Central memory CD8-positive, alpha-beta T cell (primary cell): Measurements from ENCODE around the gene BBOF1.
"Not testable (repeated sequence)": the region's sequence is repeated elsewhere in the genome, so short reads cannot be mapped to it uniquely, and the experiment has no call there.

ENCODE experiments used
- ATAC-seq: fragments of 150-1000 bp; cut with Tn5 transposase; replicated peaks from 2 replicates; pipeline ENCODE4 v1.10.0; 2022; ENCODE audit warnings: mild to moderate bottlenecking, moderate FRiP score, moderate number of reproducible peaks; ENCODE audit not compliant: poor library complexity, severe bottlenecking; ENCODE audit errors: extremely low read depth
- DNase-seq, 2 donors: peaks; one replicate each; pipeline ENCODE4 v3.0.0; 2021; ENCODE audit warnings: low spot score in 2 of 2
- H3K27ac Mint-ChIP-seq: one replicate; pipeline ENCODE4 v1.8.0; 2022; ENCODE audit warnings: low read depth, mild to moderate bottlenecking, moderate library complexity, mixed read lengths
- H3K27me3 Mint-ChIP-seq: one replicate; pipeline ENCODE4 v1.8.0; 2022; ENCODE audit warnings: mixed read lengths
- H3K36me3 Mint-ChIP-seq: one replicate; pipeline ENCODE4 v1.8.0; 2022; ENCODE audit warnings: mild to moderate bottlenecking, moderate library complexity, mixed read lengths; ENCODE audit not compliant: insufficient read depth
- H3K4me1 Mint-ChIP-seq: one replicate; pipeline ENCODE4 v1.8.0; 2022; ENCODE audit warnings: mixed read lengths
- H3K4me3 Mint-ChIP-seq: one replicate; pipeline ENCODE4 v1.8.0; 2022; ENCODE audit warnings: mild to moderate bottlenecking, moderate library complexity, mixed read lengths
- H3K9me3 Mint-ChIP-seq: one replicate; pipeline ENCODE4 v1.8.0; 2022; ENCODE audit warnings: mixed read lengths

BBOF1 gene

DNA sequence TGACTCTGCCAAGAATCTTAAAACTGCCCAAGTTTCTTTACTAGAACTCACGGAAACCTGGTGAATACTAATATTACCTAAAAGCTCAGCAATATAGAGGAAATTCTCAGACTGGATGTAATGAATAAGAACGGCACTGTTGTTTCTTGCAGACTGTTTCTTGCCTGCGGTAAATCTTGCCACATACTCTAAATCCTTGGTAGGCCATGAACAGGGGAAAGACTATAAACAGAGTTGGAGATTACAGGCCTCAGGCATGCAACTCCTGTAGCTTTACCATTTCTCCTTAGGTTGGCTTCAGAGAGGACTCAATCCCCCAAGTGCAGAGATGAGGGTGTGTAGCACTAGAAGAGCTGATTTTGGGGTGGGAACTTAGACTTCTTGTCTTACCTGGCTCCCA is 64.0 kb downstream of the BBOF1 start:
- no peak for DNase-seq
- Mint-ChIP-seq H3K27ac (no peak overlapping the region), H3K4me3 (peak overlapping the region; percentile 91), H3K27me3 (no peaks in the 10 kb centered on the region), H3K9me3 (no peaks in the 10 kb centered on the region), H3K36me3 (peaks cover 14% of the 10 kb centered on the region), H3K4me1 (peaks cover 18% of the 10 kb centered on the region)
- no peak for ATAC-seq

GRCh38 chr14:74083784-74084276 is 64.7 kb downstream of the BBOF1 start:
- peak overlapping the region; percentile 91 for H3K4me3 Mint-ChIP-seq
- H3K27me3 Mint-ChIP-seq = no peaks in the 10 kb centered on the region
- peaks cover 14% of the 10 kb centered on the region for H3K36me3 Mint-ChIP-seq
- H3K27ac Mint-ChIP-seq = peak overlapping the region; percentile 94
- peak in 1 of 2 donors; percentile 10 for DNase-seq
- no peak for ATAC-seq
- peaks cover under 1% of the 10 kb centered on the region for H3K9me3 Mint-ChIP-seq
- H3K4me1 Mint-ChIP-seq = peaks cover 23% of the 10 kb centered on the region

DNA sequence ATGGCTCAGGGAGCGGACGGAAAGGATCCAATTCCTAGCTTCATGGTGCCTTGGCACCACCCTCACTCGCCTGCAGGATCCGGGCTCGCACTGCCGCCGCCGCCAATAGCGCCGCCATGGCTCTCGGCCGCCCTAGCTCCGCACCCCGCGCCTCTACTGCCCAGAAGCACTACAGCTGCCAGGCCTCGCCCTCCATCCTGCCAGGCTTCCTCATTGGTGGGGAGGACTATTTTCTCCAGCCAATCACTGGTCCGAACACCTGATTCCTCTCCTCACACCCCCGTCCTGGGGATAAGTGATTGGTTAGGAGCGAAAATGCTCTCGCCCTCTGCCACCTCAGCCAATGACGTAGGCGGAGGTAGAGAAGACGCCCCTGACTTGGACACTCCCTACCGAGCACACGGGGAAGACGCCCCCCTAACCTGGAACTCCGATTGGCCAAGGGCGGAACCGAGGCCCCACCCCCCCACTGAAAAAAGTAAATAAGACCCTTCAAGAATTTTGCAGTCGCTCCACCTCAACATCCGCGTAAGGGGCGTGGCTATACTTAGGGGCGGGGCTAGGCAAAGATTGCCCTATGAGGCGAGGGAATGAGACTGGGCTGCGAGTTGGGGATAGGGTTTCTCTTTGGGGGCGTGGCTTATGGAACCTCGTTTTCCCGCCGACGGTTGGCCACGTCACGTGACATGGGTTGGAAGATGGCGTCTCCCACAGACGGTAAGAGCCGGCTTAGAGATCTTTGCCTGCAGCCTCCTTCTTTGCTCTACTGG is 65.3 kb downstream of the BBOF1 start, which contains the start of the genes ALDH6A1 and LIN52:
Gene ALDH6A1, minus strand, starts transcription at position 177 of the 770 bp plus-strand sequence. Its CDS starts 59 bp downstream, at position 118.
Gene LIN52, plus strand, starts transcription at position 680 of the 770 bp plus-strand sequence. Its CDS starts 19 bp downstream, at position 699.
- Mint-ChIP-seq H3K36me3 (peaks cover 14% of the 10 kb centered on the region), H3K4me3 (peak within 1 kb of the TSS; percentile 91), H3K9me3 (peaks cover 5% of the 10 kb centered on the region), H3K4me1 (peaks cover 29% of the 10 kb centered on the region), H3K27ac (peak within 1 kb of the TSS; percentile 94), H3K27me3 (no peaks in the 10 kb centered on the region)
- ATAC-seq (peak; percentile 92), DNase-seq (peak; percentile 100)

- peak; percentile 4 for ATAC-seq
These were observed 66.0 kb downstream of the BBOF1 start for GRCh38 chr14:74085047-74085637.

GRCh38 chr14:74085828-74086227 is 66.7 kb downstream of the BBOF1 start:
- Mint-ChIP-seq H3K9me3 (peaks cover 5% of the 10 kb centered on the region), H3K27ac (no peak overlapping the region), H3K4me3 (peak overlapping the region; percentile 91), H3K4me1 (peaks cover 29% of the 10 kb centered on the region), H3K27me3 (no peaks in the 10 kb centered on the region), H3K36me3 (peaks cover 14% of the 10 kb centered on the region)
- no peak for DNase-seq
- no peak for ATAC-seq

More at GRCh38 chr14:74085047-74085637, 66.0 kb downstream of the BBOF1 start:
- H3K4me3 Mint-ChIP-seq = peak overlapping the region; percentile 91
- no peaks in the 10 kb centered on the region for H3K27me3 Mint-ChIP-seq
- peaks cover 5% of the 10 kb centered on the region for H3K9me3 Mint-ChIP-seq
- H3K27ac Mint-ChIP-seq = peak overlapping the region; percentile 94
- H3K4me1 Mint-ChIP-seq = peaks cover 29% of the 10 kb centered on the region
- DNase-seq = no peak
- peaks cover 14% of the 10 kb centered on the region for H3K36me3 Mint-ChIP-seq

- Mint-ChIP-seq H3K27ac (peak overlapping the region; percentile 36), H3K4me3 (no peak overlapping the region), H3K4me1 (peaks cover 19% of the 10 kb centered on the region), H3K9me3 (peaks cover 5% of the 10 kb centered on the region), H3K36me3 (peaks cover 26% of the 10 kb centered on the region), H3K27me3 (no peaks in the 10 kb centered on the region)
- no peak for DNase-seq
- no peak for ATAC-seq
These were observed 70.3 kb downstream of the BBOF1 start for GRCh38 chr14:74089251-74090020.

DNA sequence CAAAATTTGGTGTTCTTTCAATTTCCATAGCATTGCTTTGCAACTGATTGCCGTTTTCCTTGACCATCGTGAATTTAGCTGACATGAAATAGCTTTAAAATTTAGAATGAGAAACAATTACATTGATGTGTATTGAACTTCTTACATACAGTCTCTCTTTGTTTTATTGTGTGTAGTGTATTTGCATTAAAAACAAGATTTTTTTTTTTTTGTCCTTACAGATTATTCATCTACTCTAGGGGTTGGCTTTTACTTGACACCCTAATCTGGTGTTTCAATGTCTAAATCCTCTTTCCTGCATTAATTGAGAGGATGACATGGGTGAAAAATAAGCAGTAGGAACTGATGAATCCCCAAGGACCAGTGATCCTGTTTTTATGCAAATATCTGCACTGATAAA is 86.2 kb downstream of the BBOF1 start:
- Mint-ChIP-seq H3K4me1 (no peaks in the 10 kb centered on the region), H3K36me3 (peaks cover 23% of the 10 kb centered on the region), H3K4me3 (no peak overlapping the region), H3K27ac (no peak overlapping the region), H3K27me3 (no peaks in the 10 kb centered on the region), H3K9me3 (no peaks in the 10 kb centered on the region)
- no peak for DNase-seq
- ATAC-seq = no peak

GRCh38 chr14:74109369-74109768 is 90.2 kb downstream of the BBOF1 start:
- Mint-ChIP-seq H3K9me3 (no peaks in the 10 kb centered on the region), H3K27me3 (no peaks in the 10 kb centered on the region), H3K4me1 (no peaks in the 10 kb centered on the region), H3K27ac (no peak overlapping the region), H3K36me3 (peaks cover 12% of the 10 kb centered on the region), H3K4me3 (no peak overlapping the region)
- ATAC-seq (no peak), DNase-seq (no peak)

GRCh38 chr14:74111395-74112216 is 92.5 kb downstream of the BBOF1 start:
- not testable (repeated sequence) for ATAC-seq, H3K4me1 Mint-ChIP-seq, H3K4me3 Mint-ChIP-seq, H3K27ac Mint-ChIP-seq, DNase-seq, H3K9me3 Mint-ChIP-seq, H3K27me3 Mint-ChIP-seq
- peaks cover 11% of the 10 kb centered on the region for H3K36me3 Mint-ChIP-seq
